Naive B cell (primary cell): ENCODE data around the gene PPFIA2. TPM values are rescaled to one million over a fixed set of nuclear protein-coding genes. Genes with fewer than 3 reads are reported as not detected.

ENCODE experiments used
- ATAC-seq, 2 donors: fragments of 150-1000 bp; cut with Tn5 transposase; 2 replicates each; pipeline ENCODE4 v1.10.0; 2021; ENCODE audit warnings: low read depth in 2 of 2, mild to moderate bottlenecking in 2 of 2, moderate library complexity in 2 of 2
- DNase-seq: peaks from one replicate; pipeline ENCODE4 v3.0.0; 2022
- H3K27ac Mint-ChIP-seq, 6 donors: one replicate each; pipeline ENCODE4 v1.8.0; 2020 to 2022; ENCODE audit warnings: mild to moderate bottlenecking in 6 of 6, mixed read lengths in 6 of 6, moderate library complexity in 5 of 6, inconsistent platforms in 2 of 6
- H3K27me3 Mint-ChIP-seq, 3 donors: one replicate each; pipeline ENCODE4 v1.8.0; 2021 to 2022; ENCODE audit warnings: mixed read lengths in 3 of 3, mild to moderate bottlenecking in 1 of 3
- H3K36me3 Mint-ChIP-seq, 2 donors: one replicate each; pipeline ENCODE4 v1.8.0; 2020 to 2022; ENCODE audit warnings: mixed read lengths in 2 of 2, inconsistent platforms in 1 of 2, mild to moderate bottlenecking in 1 of 2
- H3K4me1 Mint-ChIP-seq, 3 donors: one replicate each; pipeline ENCODE4 v1.8.0; 2020 to 2022; ENCODE audit warnings: mixed read lengths in 3 of 3, inconsistent platforms in 1 of 3, mild to moderate bottlenecking in 1 of 3, moderate library complexity in 1 of 3
- H3K4me3 Mint-ChIP-seq, 8 donors: one replicate each; pipeline ENCODE4 v1.8.0; 2020 to 2022; ENCODE audit warnings: mild to moderate bottlenecking in 8 of 8, mixed read lengths in 8 of 8, moderate library complexity in 8 of 8, inconsistent platforms in 2 of 8
- H3K9me3 Mint-ChIP-seq, 7 donors: one replicate each; pipeline ENCODE4 v1.8.0; 2020 to 2022; ENCODE audit warnings: mixed read lengths in 7 of 7, mild to moderate bottlenecking in 5 of 7, inconsistent platforms in 2 of 7, moderate library complexity in 1 of 7
- polyA plus RNA-seq, 6 donors: library from polyadenylated mRNA; unstranded; fragments of 300-500 nt; fragmentation: Illumina TruSeq; gene quantifications; one replicate each; pipeline ENCODE4 v1.2.3, GENCODE V29; 2021; ENCODE audit warnings: low read depth in 6 of 6

PPFIA2 gene
- polyA plus RNA-seq, 6 donors from 2014 or later: not detected

DNA sequence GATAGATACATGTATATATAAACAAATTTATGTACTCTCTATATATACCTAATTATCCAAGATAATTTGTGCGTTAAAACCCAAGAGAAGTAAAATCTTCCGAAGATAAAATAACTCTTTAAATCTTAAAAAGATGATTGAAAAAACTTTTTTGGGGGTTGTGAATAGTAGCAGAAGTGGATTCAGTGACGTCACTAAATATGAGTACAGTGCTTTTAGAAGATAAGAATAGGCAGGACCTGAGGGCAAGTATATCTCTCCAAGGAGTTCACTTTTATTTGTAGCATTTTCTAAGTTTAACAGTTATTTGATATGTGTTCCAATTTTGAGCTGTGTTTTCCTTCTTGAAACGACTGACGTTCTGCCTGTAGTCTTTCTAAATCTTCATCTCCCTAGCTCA, 319.8 kb downstream of the PPFIA2 start:
- no peak for ATAC-seq
- Mint-ChIP-seq H3K4me3 (no peak overlapping the region), H3K9me3 (no peaks in the 10 kb centered on the region), H3K27ac (no peak overlapping the region), H3K36me3 (no peaks in the 10 kb centered on the region), H3K27me3 (no peaks in the 10 kb centered on the region), H3K4me1 (no peaks in the 10 kb centered on the region)
- DNase-seq: no peak

DNA sequence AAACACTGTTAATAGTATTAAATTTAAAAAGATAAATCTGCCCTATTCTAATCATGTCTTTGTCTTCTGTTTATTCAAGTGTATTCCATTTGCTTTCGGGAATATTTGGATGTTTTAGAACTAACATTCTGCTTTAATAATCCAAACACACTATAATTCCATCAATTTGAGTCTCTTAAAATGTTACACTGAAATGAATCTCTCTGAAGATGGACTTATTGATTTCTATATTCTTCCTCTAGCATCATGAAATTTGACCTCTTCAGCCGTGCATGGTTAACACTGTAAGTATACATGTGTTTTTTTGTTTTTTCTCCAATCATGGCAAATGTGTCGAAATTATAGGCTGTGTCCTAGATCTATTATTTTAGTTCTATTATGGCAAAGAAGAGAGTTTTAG, 342.1 kb downstream of the PPFIA2 start:
- DNase-seq (no peak), ATAC-seq (no peak)
- no peaks in the 10 kb centered on the region for H3K27me3 Mint-ChIP-seq
- no peaks in the 10 kb centered on the region for H3K36me3 Mint-ChIP-seq
- H3K4me3 Mint-ChIP-seq: no peak overlapping the region
- H3K4me1 Mint-ChIP-seq: no peaks in the 10 kb centered on the region
- H3K9me3 Mint-ChIP-seq: peaks cover 2 to 15% (median 7%) of the 10 kb centered on the region in 7 donors
- no peak overlapping the region for H3K27ac Mint-ChIP-seq

DNA sequence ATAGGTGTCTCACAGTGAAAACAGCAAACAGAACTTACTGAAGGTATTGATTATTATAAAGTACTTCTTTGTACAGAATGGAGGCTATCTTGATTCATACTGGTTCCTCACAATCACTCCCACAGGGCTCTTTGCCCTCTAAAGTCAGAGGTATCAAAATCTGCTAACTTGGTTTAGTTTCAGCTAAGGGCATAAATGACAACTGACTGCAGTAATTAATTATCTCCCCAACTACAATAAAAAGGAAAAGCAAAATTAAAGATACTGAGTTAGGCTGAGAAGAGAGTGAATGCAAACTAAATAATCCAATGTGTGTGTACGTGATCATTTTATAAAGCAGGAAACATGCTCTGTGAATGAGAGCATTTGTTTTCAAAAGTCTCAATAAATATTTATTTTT, 342.6 kb downstream of the PPFIA2 start:
- no peak overlapping the region for H3K4me3 Mint-ChIP-seq
- H3K9me3 Mint-ChIP-seq: peaks cover 2 to 14% (median 7%) of the 10 kb centered on the region in 7 donors
- ATAC-seq (no peak), DNase-seq (no peak)
- no peaks in the 10 kb centered on the region for H3K4me1 Mint-ChIP-seq
- no peaks in the 10 kb centered on the region for H3K27me3 Mint-ChIP-seq
- H3K27ac Mint-ChIP-seq: no peak overlapping the region
- no peaks in the 10 kb centered on the region for H3K36me3 Mint-ChIP-seq

DNA sequence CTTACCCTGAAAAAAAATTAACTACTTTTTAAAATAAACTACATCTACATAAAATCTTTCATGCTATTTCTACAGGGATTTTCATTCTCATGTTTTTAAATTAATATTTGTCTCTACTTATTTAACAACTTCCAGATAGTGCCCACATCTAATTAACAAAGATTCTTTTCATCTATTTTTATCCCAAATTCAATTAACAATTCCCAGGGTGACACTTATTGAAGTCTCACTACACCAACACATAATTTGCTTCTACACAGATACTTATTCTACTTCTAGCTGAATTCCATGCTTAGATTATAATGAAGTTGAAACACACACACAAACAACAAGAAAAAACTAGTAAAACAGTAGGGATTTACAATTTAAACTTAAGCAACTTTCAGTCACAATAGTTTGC, 344.7 kb downstream of the PPFIA2 start:
- H3K9me3 Mint-ChIP-seq: peaks cover 0 to 9% (median 0%) of the 10 kb centered on the region in 7 donors
- DNase-seq (no peak), ATAC-seq (no peak)
- H3K27me3 Mint-ChIP-seq: no peaks in the 10 kb centered on the region
- no peaks in the 10 kb centered on the region for H3K4me1 Mint-ChIP-seq
- H3K36me3 Mint-ChIP-seq: no peaks in the 10 kb centered on the region
- H3K27ac Mint-ChIP-seq: no peak overlapping the region
- no peak overlapping the region for H3K4me3 Mint-ChIP-seq

DNA sequence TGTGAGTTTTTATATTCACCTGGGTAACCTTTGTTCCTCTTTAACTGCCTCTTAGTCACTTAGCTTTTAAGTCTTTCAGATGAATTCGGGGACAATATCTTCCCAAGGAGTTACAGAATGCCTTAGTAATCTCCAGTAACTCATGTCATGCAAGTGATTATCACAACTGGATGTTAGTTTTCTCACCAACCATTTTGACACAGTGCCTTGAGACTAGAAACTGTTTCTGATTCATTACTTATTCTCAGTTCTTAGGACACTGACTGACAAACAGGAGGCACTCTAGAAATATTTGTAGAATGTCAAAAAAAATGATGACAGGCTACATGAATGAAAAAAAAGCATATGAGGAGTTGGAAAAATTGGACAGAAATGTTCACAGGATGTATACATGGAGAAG, 346.2 kb downstream of the PPFIA2 start:
- H3K27me3 Mint-ChIP-seq: no peaks in the 10 kb centered on the region
- peaks cover 0 to 9% (median 0%) of the 10 kb centered on the region in 7 donors for H3K9me3 Mint-ChIP-seq
- no peak overlapping the region for H3K27ac Mint-ChIP-seq
- H3K4me3 Mint-ChIP-seq: no peak overlapping the region
- H3K36me3 Mint-ChIP-seq: no peaks in the 10 kb centered on the region
- H3K4me1 Mint-ChIP-seq: no peaks in the 10 kb centered on the region
- DNase-seq (no peak), ATAC-seq (no peak)

DNA sequence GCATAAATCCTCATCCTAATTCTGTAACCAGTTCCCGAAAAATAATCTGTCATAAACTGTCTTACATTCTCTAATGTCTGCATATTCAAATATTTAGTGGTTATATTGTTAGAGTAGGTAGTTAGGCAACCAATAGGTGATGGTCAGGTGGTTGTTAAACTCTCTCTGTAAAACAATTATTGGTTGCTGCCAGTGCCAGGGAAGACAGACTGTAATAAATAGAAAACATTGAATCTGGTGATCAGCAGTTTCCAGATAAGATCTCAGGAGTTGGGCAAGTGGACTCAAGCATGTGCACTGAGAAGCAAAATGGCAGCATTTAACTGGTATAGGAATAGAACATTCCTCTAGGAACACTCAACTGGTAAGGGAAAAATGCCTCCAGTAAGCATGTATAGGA, 355.8 kb downstream of the PPFIA2 start:
- ATAC-seq: no peak
- Mint-ChIP-seq H3K27ac (no peak overlapping the region), H3K4me1 (no peaks in the 10 kb centered on the region), H3K36me3 (no peaks in the 10 kb centered on the region), H3K4me3 (no peak overlapping the region), H3K27me3 (no peaks in the 10 kb centered on the region), H3K9me3 (peaks cover 0 to 2% (median 0%) of the 10 kb centered on the region in 7 donors)
- DNase-seq: no peak

DNA sequence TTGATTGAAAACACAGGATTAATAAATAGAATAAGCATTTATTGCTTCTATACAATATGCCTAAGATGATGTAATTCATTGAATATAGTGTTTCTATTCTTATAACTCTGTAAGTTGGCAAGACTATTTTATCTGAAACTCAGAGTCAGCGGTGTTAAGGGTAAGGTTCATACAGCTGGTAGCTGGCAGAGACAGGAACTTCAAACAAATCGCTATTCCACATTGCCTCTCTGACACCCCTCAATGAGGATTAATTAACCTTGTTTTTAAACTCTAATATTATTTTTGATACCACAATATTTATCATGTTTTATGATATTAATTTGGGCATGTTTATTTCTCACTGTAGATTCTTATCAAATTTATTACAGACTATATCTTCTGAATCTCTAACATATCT, 357.9 kb downstream of the PPFIA2 start:
- no peak for ATAC-seq
- H3K36me3 Mint-ChIP-seq: no peaks in the 10 kb centered on the region
- peaks cover 0 to 6% (median 0%) of the 10 kb centered on the region in 7 donors for H3K9me3 Mint-ChIP-seq
- H3K27me3 Mint-ChIP-seq: no peaks in the 10 kb centered on the region
- H3K4me3 Mint-ChIP-seq: no peak overlapping the region
- DNase-seq: no peak
- no peak overlapping the region for H3K27ac Mint-ChIP-seq
- H3K4me1 Mint-ChIP-seq: no peaks in the 10 kb centered on the region

DNA sequence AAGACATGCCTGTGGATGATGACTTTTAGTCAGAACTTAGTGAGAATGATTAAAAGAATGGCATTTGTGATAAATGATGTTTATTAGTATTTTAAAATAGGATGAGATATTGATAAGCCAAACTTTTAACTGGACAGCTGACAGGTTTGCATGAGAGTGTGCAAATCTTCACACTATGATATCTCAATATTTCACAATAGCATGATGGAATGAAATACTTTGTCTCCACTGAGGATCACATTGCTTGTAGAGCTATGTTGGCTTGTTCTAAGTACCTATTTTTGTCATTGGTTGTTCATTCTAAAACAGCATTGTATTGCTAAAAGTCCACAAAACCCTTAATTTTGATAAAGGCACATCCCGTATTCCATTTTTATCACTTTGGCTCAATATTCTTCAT, 359.1 kb downstream of the PPFIA2 start:
- H3K36me3 Mint-ChIP-seq: no peaks in the 10 kb centered on the region
- H3K4me3 Mint-ChIP-seq: no peak overlapping the region
- ATAC-seq (no peak), DNase-seq (no peak)
- H3K4me1 Mint-ChIP-seq: no peaks in the 10 kb centered on the region
- H3K27ac Mint-ChIP-seq: no peak overlapping the region
- no peaks in the 10 kb centered on the region for H3K27me3 Mint-ChIP-seq
- peaks cover 0 to 6% (median 0%) of the 10 kb centered on the region in 7 donors for H3K9me3 Mint-ChIP-seq

DNA sequence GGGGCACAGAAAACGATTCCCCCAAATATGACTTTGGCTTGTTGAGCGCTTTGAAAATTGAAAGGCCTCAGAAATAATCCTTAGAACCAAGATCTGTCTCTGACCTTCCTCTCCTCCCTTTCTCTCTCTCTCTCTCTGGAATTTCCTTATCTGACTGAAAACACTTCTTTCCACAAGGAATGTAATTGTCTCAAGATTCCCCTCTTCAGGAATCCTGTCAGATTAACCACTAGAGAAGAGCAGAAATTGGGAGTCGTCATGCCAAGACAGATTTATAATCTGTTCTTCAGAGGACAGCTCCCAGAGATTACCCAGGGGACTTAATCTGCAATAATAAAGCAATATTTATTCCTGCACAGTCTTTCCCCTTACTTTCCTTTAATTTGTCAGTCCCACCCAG, 363.7 kb downstream of the PPFIA2 start:
- Mint-ChIP-seq H3K4me3 (no peak overlapping the region), H3K36me3 (no peaks in the 10 kb centered on the region), H3K27me3 (no peaks in the 10 kb centered on the region), H3K4me1 (no peaks in the 10 kb centered on the region), H3K9me3 (peaks cover 0 to 10% (median 3%) of the 10 kb centered on the region in 7 donors), H3K27ac (no peak overlapping the region)
- ATAC-seq: no peak
- no peak for DNase-seq

DNA sequence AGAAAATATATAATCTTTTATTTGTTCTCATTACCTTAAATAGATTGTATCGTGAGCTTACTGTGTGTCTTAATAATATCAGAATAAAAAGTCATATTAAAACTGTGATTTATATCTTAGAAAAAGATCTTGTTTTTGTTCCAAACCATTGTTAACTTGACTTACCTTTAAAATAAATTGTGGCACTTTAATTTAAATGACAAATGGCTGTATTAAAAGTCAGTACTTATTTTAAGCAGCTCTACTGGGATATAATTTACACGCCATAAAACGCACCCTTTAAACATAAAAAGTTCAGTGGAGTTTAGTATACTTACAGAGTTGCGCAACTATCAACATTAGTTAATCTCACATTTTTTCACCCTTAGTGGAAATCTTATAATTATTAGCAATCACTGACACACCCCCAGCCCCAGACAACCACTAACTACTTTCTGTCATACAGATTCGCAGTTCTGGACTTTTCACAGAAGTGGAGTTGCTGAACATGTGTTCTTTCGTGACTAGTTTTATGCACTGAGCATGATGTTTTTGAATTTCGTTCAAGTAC, 369.5 kb downstream of the PPFIA2 start:
- no peak for ATAC-seq
- H3K4me3 Mint-ChIP-seq: no peak overlapping the region

DNA sequence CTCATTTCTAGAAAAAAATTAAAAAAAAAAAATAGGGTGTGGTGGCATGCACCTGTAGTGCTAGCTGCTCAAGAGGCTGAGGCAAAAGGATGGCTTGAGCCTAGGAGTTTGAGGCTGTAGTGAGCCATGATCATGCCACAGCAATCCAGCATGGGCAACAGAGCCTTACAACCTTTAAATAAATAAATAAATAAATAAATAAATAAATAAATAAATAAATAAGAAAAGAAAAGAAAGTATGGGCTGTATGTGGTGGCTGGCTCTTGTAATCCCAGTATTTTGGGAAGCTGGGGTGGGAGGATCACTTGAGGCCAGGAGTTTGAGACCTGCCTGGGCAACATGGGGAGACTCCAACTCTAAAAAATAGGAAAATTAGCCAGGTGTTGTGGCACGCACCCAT, 373.0 kb downstream of the PPFIA2 start:
- H3K27ac Mint-ChIP-seq: no peak overlapping the region

More for the DNA sequence above, 369.5 kb downstream of the PPFIA2 start:
- Mint-ChIP-seq H3K36me3 (no peaks in the 10 kb centered on the region), H3K4me1 (no peaks in the 10 kb centered on the region), H3K9me3 (peaks cover 2 to 6% (median 4%) of the 10 kb centered on the region in 7 donors), H3K27me3 (no peaks in the 10 kb centered on the region), H3K27ac (no peak overlapping the region)
- no peak for DNase-seq

DNA sequence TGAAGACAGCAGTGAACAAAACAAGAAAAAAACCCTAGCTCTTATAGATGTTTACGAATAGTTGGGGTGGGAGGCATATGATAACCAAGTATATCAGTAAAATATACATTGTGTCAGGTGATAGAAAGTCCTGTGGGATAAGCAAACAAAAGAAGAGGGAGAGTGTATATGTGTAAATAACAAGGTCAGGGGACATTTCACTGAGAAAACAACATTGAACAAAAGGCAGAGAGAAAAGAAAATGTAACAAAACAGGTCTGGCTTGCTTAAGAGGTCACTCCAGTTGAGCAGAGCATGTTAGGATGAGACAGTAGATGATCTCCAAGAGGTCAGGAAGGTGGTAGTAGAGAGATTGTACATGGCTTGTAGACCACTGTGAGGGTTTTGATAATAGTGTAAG, 377.2 kb downstream of the PPFIA2 start:
- H3K27me3 Mint-ChIP-seq: no peaks in the 10 kb centered on the region

More for the DNA sequence above, 373.0 kb downstream of the PPFIA2 start:
- ATAC-seq: no peak
- H3K36me3 Mint-ChIP-seq: no peaks in the 10 kb centered on the region
- no peak overlapping the region for H3K4me3 Mint-ChIP-seq
- peaks cover 0 to 5% (median 2%) of the 10 kb centered on the region in 7 donors for H3K9me3 Mint-ChIP-seq
- DNase-seq: no peak
- H3K4me1 Mint-ChIP-seq: no peaks in the 10 kb centered on the region
- no peaks in the 10 kb centered on the region for H3K27me3 Mint-ChIP-seq

DNA sequence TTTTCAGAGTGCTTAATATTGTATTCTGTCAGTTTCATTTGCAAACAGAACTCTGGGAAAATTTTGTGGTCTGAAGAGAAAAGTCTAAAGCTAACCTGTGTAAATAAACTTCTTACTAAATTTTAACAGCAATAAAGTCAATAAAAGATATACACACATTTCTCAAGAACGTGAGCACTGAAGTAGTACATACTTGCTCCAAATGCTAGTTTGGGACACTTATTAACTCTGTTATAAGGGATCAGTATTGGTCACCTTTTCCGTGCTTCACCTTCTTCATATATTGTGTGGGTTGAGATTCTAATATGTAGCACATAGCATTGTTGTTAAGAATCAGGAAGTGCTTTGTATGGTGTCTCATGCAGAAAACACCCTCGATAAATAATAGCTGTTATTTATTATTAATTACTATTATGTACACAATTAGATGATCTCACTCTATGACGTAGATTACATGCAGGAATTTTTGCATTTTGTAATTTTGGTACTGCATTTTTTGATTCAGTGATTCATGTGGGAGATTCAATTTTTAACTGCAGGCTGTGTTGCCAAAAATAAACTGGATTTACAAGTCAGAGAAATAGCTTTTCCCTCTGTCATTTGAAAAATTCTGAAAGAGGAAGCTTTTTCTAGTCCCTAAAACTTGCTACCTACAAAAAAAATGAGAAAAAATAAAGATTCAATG, 380.4 kb downstream of the PPFIA2 start:
- H3K27ac Mint-ChIP-seq: no peak overlapping the region
- no peak for DNase-seq
- no peak overlapping the region for H3K4me3 Mint-ChIP-seq
- H3K4me1 Mint-ChIP-seq: no peaks in the 10 kb centered on the region
- no peak for ATAC-seq
- no peaks in the 10 kb centered on the region for H3K27me3 Mint-ChIP-seq
- peaks cover 0 to 5% (median 0%) of the 10 kb centered on the region in 7 donors for H3K9me3 Mint-ChIP-seq
- H3K36me3 Mint-ChIP-seq: no peaks in the 10 kb centered on the region

More for the DNA sequence above, 377.2 kb downstream of the PPFIA2 start:
- H3K27ac Mint-ChIP-seq: no peak overlapping the region
- no peaks in the 10 kb centered on the region for H3K36me3 Mint-ChIP-seq
- peaks cover 0 to 5% (median 0%) of the 10 kb centered on the region in 7 donors for H3K9me3 Mint-ChIP-seq
- H3K4me1 Mint-ChIP-seq: no peaks in the 10 kb centered on the region
- no peak for ATAC-seq
- no peak for DNase-seq
- no peak overlapping the region for H3K4me3 Mint-ChIP-seq

DNA sequence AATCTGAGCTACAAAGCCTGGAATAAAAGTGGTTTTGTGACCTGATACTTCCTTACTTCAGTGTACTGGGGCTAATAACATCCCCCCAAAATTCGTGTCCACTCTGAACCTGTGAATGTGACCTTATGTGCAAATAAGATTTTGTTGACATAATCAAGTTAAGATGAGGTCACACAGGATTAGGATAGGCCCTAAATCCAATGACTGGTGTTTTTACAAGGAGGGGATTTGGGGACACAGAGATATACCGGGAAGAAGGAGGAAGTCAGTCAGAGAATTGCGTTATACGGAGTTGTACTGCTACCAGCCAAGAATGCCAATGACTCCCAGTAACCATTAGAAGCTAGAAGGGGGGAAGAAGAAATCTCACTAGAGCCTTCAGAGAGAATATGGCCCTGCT, 381.4 kb downstream of the PPFIA2 start:
- Mint-ChIP-seq H3K9me3 (peaks cover 0 to 5% (median 0%) of the 10 kb centered on the region in 7 donors), H3K4me3 (no peak overlapping the region), H3K27me3 (no peaks in the 10 kb centered on the region), H3K4me1 (no peaks in the 10 kb centered on the region), H3K27ac (no peak overlapping the region), H3K36me3 (no peaks in the 10 kb centered on the region)
- ATAC-seq: no peak
- DNase-seq: no peak
